Progenitor cell of endocrine pancreas (in vitro differentiated cells): ENCODE measurements around the gene RMDN3. TPM values are rescaled to one million over a fixed set of nuclear protein-coding genes. Genes with fewer than 3 reads are reported as not detected.

Experiments used
- DNase-seq: peaks from one replicate; pipeline ENCODE4 v3.0.0; 2021; ENCODE audit warnings: low spot score; ENCODE audit not compliant: unreplicated experiment
- H3K27ac Mint-ChIP-seq: 2 replicates; pipeline ENCODE4 v1.8.0; 2021; ENCODE audit warnings: mild to moderate bottlenecking, moderate library complexity, mixed read lengths
- H3K27me3 Mint-ChIP-seq: 2 replicates; pipeline ENCODE4 v1.8.0; 2021; ENCODE audit warnings: mixed read lengths
- H3K36me3 Mint-ChIP-seq: 2 replicates; pipeline ENCODE4 v1.8.0; 2022; ENCODE audit warnings: mixed read lengths; ENCODE audit not compliant: insufficient read depth
- H3K4me1 Mint-ChIP-seq: 2 replicates; pipeline ENCODE4 v1.8.0; 2021; ENCODE audit warnings: low read depth, mixed read lengths
- H3K4me3 Mint-ChIP-seq: 2 replicates; pipeline ENCODE4 v1.8.0; 2021; ENCODE audit warnings: low read depth, mild to moderate bottlenecking, moderate library complexity, mixed read lengths
- H3K9me3 Mint-ChIP-seq: 2 replicates; pipeline ENCODE4 v1.8.0; 2021; ENCODE audit warnings: low read depth, mixed read lengths
- CTCF ChIP-seq: fragments of 200-600 bp; sonication (generic); IDR thresholded peaks from one replicate; pipeline ENCODE4 v1.5.0; 2021; ENCODE audit warnings: antibody characterized with exemption, mild to moderate bottlenecking; ENCODE audit not compliant: unreplicated experiment
- total RNA-seq: library from RNA; stranded (reverse); gene quantifications from 2 replicates; pipeline ENCODE4 v1.2.1, GENCODE V29; 2021

Gene RMDN3
- total RNA-seq, 1 donor from 2014 or later: 25.9 TPM

DNA sequence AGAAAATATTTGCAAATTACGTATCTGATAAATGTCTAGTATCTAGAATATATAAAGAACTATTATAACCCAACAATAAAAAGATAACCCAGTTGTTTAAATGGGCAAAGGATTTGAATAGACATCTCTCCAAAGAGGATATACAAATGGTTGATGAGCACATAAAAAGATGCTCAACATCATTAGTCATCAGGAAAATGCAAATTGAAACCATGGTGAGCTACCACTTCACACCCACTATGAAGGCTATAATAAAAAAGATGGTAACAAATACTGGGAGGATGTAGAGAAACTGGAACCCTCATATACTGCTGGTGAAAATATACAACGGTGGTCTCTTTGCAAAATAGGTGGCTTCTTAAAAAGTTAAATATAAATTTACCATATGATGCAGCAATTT is 32.1 kb downstream of the RMDN3 start:
- no peak overlapping the region for H3K27ac Mint-ChIP-seq
- no peaks in the 10 kb centered on the region for H3K27me3 Mint-ChIP-seq
- no peak for TF ChIP-seq CTCF
- DNase-seq: no peak
- H3K36me3 Mint-ChIP-seq: no peaks in the 10 kb centered on the region
- no peak overlapping the region for H3K4me3 Mint-ChIP-seq
- H3K4me1 Mint-ChIP-seq: no peaks in the 10 kb centered on the region
- H3K9me3 Mint-ChIP-seq: no peaks in the 10 kb centered on the region

GRCh38 chr15:40722354-40722753 is 32.7 kb downstream of the RMDN3 start:
- Mint-ChIP-seq H3K27ac (peak overlapping the region; percentile 71), H3K27me3 (no peaks in the 10 kb centered on the region), H3K4me1 (no peaks in the 10 kb centered on the region), H3K9me3 (no peaks in the 10 kb centered on the region), H3K36me3 (no peaks in the 10 kb centered on the region), H3K4me3 (no peak overlapping the region)
- no peak for DNase-seq
- TF ChIP-seq CTCF: no peak

- no peak overlapping the region for H3K4me3 Mint-ChIP-seq
- no peaks in the 10 kb centered on the region for H3K4me1 Mint-ChIP-seq
- no peaks in the 10 kb centered on the region for H3K27me3 Mint-ChIP-seq
- no peak for DNase-seq
- H3K27ac Mint-ChIP-seq: no peak overlapping the region
- no peaks in the 10 kb centered on the region for H3K9me3 Mint-ChIP-seq
- no peaks in the 10 kb centered on the region for H3K36me3 Mint-ChIP-seq
- no peak for TF ChIP-seq CTCF
Observed at GRCh38 chr15:40721701-40722100, 33.4 kb downstream of the RMDN3 start.

DNA sequence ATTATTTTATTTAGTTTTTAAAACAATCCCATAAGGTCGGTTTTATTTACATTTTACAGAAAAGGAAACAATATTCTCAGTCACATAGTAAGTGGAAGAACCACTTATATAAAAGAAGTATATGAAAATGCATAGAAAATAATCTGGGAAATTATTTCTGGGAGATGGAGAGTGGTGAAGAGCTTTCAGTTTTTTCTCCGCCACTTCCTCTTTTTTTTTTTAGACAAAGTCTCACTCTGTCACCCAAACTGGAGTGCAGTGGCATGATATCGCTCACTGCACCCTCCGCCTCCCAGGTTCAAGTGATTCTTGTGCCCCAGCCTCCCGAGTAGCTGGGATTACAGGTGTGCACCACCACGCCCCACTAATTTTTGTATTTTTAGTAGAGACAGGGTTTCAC is 38.9 kb downstream of the RMDN3 start:
- Mint-ChIP-seq H3K27ac (no peak overlapping the region), H3K4me3 (no peak overlapping the region), H3K4me1 (peaks cover 2% of the 10 kb centered on the region), H3K27me3 (no peaks in the 10 kb centered on the region), H3K36me3 (peaks cover 7% of the 10 kb centered on the region), H3K9me3 (no peaks in the 10 kb centered on the region)
- TF ChIP-seq CTCF: no peak
- DNase-seq: no peak

GRCh38 chr15:40714144-40714543 is 40.9 kb downstream of the RMDN3 start:
- no peak overlapping the region for H3K27ac Mint-ChIP-seq
- H3K4me3 Mint-ChIP-seq: no peak overlapping the region
- peaks cover 13% of the 10 kb centered on the region for H3K36me3 Mint-ChIP-seq
- H3K4me1 Mint-ChIP-seq: peaks cover 2% of the 10 kb centered on the region
- H3K27me3 Mint-ChIP-seq: no peaks in the 10 kb centered on the region
- no peak for TF ChIP-seq CTCF
- H3K9me3 Mint-ChIP-seq: no peaks in the 10 kb centered on the region
- DNase-seq: no peak

DNA sequence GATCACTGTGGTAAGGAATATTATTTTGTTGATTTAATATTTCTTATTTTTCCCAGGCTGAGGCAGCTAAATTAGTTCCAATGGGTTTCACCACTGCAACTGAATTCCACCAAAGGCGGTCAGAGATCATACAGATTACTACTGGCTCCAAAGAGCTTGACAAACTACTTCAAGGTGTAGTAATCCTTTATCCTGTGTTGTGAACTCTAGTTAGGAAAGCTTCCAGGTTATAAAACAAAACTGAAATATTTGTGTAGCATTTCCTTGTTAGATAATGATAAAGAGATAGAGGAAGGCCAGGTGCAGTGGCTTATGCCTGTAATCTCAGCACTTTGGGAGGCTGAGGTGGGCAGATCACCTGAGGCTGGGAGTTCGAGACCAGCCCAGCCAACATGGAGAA is 48.9 kb downstream of the RMDN3 start:
- H3K27ac Mint-ChIP-seq: no peak overlapping the region
- DNase-seq: no peak
- TF ChIP-seq CTCF: no peak
- H3K27me3 Mint-ChIP-seq: no peaks in the 10 kb centered on the region
- no peak overlapping the region for H3K4me3 Mint-ChIP-seq
- no peaks in the 10 kb centered on the region for H3K9me3 Mint-ChIP-seq
- peaks cover 11% of the 10 kb centered on the region for H3K36me3 Mint-ChIP-seq
- no peaks in the 10 kb centered on the region for H3K4me1 Mint-ChIP-seq
